Esophagus muscularis mucosa (tissue), 4 donors: ENCODE data around the gene C8B.

Experiments used
- EP300 ChIP-seq: sonication (generic); formaldehyde crosslinking; IDR thresholded peaks from one replicate; pipeline ENCODE4 v1.6.1; 2017; ENCODE audit warnings: antibody characterized with exemption
- POLR2A ChIP-seq: fragments of 450-650 bp; IDR thresholded peaks from one replicate; pipeline ENCODE4 v1.6.1; 2017; ENCODE audit warnings: antibody characterized with exemption, moderate library complexity, mild to moderate bottlenecking, low read depth
- POLR2AphosphoS5 ChIP-seq, 2 donors: sonication (generic); formaldehyde crosslinking; IDR thresholded peaks; one replicate each; pipeline ENCODE4 v1.6.1; 2017; ENCODE audit warnings: antibody characterized with exemption in 2 of 2
- TF ChIP-seq, protein P1 (sequence below), 3 experiments: fragments of 200-600 bp in 2 of 3; fragments of 450-650 bp in 1 of 3; sonication (generic) in 2 of 3; IDR thresholded peaks; one replicate each; pipeline ENCODE4 v1.5.1; 2017 to 2019; ENCODE audit warnings: antibody characterized with exemption in 3 of 3, mild to moderate bottlenecking in 2 of 3, moderate library complexity in 1 of 3

DNA sequence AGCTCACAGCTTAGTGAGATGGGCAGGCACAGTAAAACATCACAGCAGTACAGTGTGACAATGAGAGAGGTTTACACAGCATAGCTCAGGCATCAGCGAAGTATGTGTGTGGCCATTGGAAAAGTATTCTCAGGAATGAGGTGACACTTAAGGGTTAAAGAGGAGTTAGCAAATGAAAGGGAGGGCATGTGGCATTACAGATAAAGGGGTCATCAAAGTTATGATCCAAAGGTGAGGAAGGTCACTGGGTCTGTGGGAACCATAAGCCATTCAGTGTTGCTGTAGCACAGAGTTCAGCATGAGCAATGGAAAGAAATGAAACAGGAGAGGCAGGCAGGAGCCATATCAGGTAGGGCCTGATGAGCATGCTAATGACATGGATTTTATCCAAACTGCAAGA is 4.5 kb upstream of the C8B start:
- TF ChIP-seq, protein P1, sequence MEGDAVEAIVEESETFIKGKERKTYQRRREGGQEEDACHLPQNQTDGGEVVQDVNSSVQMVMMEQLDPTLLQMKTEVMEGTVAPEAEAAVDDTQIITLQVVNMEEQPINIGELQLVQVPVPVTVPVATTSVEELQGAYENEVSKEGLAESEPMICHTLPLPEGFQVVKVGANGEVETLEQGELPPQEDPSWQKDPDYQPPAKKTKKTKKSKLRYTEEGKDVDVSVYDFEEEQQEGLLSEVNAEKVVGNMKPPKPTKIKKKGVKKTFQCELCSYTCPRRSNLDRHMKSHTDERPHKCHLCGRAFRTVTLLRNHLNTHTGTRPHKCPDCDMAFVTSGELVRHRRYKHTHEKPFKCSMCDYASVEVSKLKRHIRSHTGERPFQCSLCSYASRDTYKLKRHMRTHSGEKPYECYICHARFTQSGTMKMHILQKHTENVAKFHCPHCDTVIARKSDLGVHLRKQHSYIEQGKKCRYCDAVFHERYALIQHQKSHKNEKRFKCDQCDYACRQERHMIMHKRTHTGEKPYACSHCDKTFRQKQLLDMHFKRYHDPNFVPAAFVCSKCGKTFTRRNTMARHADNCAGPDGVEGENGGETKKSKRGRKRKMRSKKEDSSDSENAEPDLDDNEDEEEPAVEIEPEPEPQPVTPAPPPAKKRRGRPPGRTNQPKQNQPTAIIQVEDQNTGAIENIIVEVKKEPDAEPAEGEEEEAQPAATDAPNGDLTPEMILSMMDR (IDR thresholded peaks at IDR 0.05), result no peak
- no peak for TF ChIP-seq POLR2A
- TF ChIP-seq POLR2AphosphoS5 (IDR thresholded peaks at IDR 0.05), result no peak
- no peak for TF ChIP-seq EP300
